ENCODE measurements around the gene ZCCHC8. TPM values are rescaled to one million over a fixed set of nuclear protein-coding genes. Genes with fewer than 3 reads are reported as not detected.
A peak's percentile ranks its signal among the peaks of the same experiment; 100 is the strongest.
"Not testable (repeated sequence)": the region's sequence is repeated elsewhere in the genome, so short reads cannot be mapped to it uniquely, and the experiment has no call there.

The ZCCHC8 gene
- total RNA-seq, 1 experiment from 2014 or later, result 19.6 TPM

GRCh38 chr12:122513028-122513427, 12.3 kb upstream of the ZCCHC8 start:
- not testable (repeated sequence) for DNase-seq (ENCODE audit: low read depth)

- no peak for DNase-seq (ENCODE audit: low read depth)
These were observed 7.4 kb upstream of the ZCCHC8 start for GRCh38 chr12:122508163-122508562.

GRCh38 chr12:122506393-122506938, 5.7 kb upstream of the ZCCHC8 start:
- no peak for DNase-seq (ENCODE audit: low read depth)

GRCh38 chr12:122505419-122506051, 4.8 kb upstream of the ZCCHC8 start:
- DNase-seq (ENCODE audit: low read depth), result no peak

GRCh38 chr12:122503783-122504590, 3.3 kb upstream of the ZCCHC8 start:
- no peak for DNase-seq (ENCODE audit: low read depth)

GRCh38 chr12:122503147-122503751, 2.5 kb upstream of the ZCCHC8 start:
- DNase-seq (ENCODE audit: low read depth), result no peak

GRCh38 chr12:122501489-122501989, 807 bp upstream of the ZCCHC8 start:
- no peak for DNase-seq (ENCODE audit: low read depth)

GRCh38 chr12:122499991-122500684, 594 bp downstream of the ZCCHC8 start:
- peak; percentile 48 for DNase-seq (ENCODE audit: low read depth)

GRCh38 chr12:122495258-122495657, 5.5 kb downstream of the ZCCHC8 start:
- no peak for DNase-seq (ENCODE audit: low read depth)

GRCh38 chr12:122493222-122493621, 7.5 kb downstream of the ZCCHC8 start:
- not testable (repeated sequence) for DNase-seq (ENCODE audit: low read depth)

- no peak for DNase-seq (ENCODE audit: low read depth)
These were observed 8.7 kb downstream of the ZCCHC8 start for GRCh38 chr12:122491991-122492390.

- DNase-seq (ENCODE audit: low read depth), result no peak
These were observed 11.7 kb downstream of the ZCCHC8 start for GRCh38 chr12:122489038-122489437.

GRCh38 chr12:122487807-122488206, 12.9 kb downstream of the ZCCHC8 start:
- DNase-seq (ENCODE audit: low read depth), result not testable (repeated sequence)

GRCh38 chr12:122486805-122487426, 13.8 kb downstream of the ZCCHC8 start:
- no peak for DNase-seq (ENCODE audit: low read depth)

- DNase-seq (ENCODE audit: low read depth), result peak; percentile 25
These were observed 14.4 kb downstream of the ZCCHC8 start for GRCh38 chr12:122486360-122486759.

- not testable (repeated sequence) for DNase-seq (ENCODE audit: low read depth)
These were observed 16.3 kb downstream of the ZCCHC8 start for GRCh38 chr12:122484385-122484784.

GRCh38 chr12:122483969-122484368, 16.8 kb downstream of the ZCCHC8 start:
- no peak for DNase-seq (ENCODE audit: low read depth)

GRCh38 chr12:122481861-122482260, 18.9 kb downstream of the ZCCHC8 start:
- no peak for DNase-seq (ENCODE audit: low read depth)

GRCh38 chr12:122480753-122481152, 20.0 kb downstream of the ZCCHC8 start:
- DNase-seq (ENCODE audit: low read depth), result no peak

GRCh38 chr12:122474324-122474716, 26.4 kb downstream of the ZCCHC8 start:
- no peak for DNase-seq (ENCODE audit: low read depth)
